ENCODE data around the gene RBM20. TPM values are rescaled to one million over a fixed set of nuclear protein-coding genes. Genes with fewer than 3 reads are reported as not detected.
"Not testable (repeated sequence)": the region's sequence is repeated elsewhere in the genome, so short reads cannot be mapped to it uniquely, and the experiment has no call there.

The RBM20 gene
- total RNA-seq, 4 donors from 2014 or later: 0.24 to 3.5 (median 1.8) TPM

- peak in 1 of 3 donors; percentile 31 for TF ChIP-seq CTCF (IDR thresholded peaks at IDR 0.05)
- DNase-seq (ENCODE audit: low spot score): no peak
- peak; percentile 50 for ATAC-seq (ENCODE audit: low FRiP score)
These were observed 33.8 kb upstream of the RBM20 start for GRCh38 chr10:110610308-110610774.

- ATAC-seq (ENCODE audit: low FRiP score); DNase-seq (ENCODE audit: low spot score): not testable (repeated sequence)
These were observed 33.4 kb upstream of the RBM20 start for GRCh38 chr10:110610781-110611180.

- no peak for TF ChIP-seq CTCF (IDR thresholded peaks at IDR 0.05)
- no peak for ATAC-seq (ENCODE audit: low FRiP score)
- no peak for DNase-seq (ENCODE audit: low spot score)
These were observed 32.0 kb upstream of the RBM20 start for GRCh38 chr10:110612087-110612486.

- no peak for TF ChIP-seq CTCF (IDR thresholded peaks at IDR 0.05)
- DNase-seq (ENCODE audit: low spot score): no peak
These were observed 31.5 kb upstream of the RBM20 start for GRCh38 chr10:110612629-110613028.

GRCh38 chr10:110613341-110613995, 30.7 kb upstream of the RBM20 start:
- TF ChIP-seq CTCF (IDR thresholded peaks at IDR 0.05): no peak
- DNase-seq (ENCODE audit: low spot score) (no peak), ATAC-seq (ENCODE audit: low FRiP score) (no peak)

More at GRCh38 chr10:110612629-110613028, 31.5 kb upstream of the RBM20 start:
- no peak for ATAC-seq (ENCODE audit: low FRiP score)

- DNase-seq (ENCODE audit: low spot score) (no peak), ATAC-seq (ENCODE audit: low FRiP score) (no peak)
- TF ChIP-seq CTCF (IDR thresholded peaks at IDR 0.05): no peak
These were observed 30.1 kb upstream of the RBM20 start for GRCh38 chr10:110613996-110614495.

GRCh38 chr10:110615057-110615747, 28.9 kb upstream of the RBM20 start:
- DNase-seq (ENCODE audit: low spot score) (no peak), ATAC-seq (ENCODE audit: low FRiP score) (no peak)
- no peak for TF ChIP-seq CTCF (IDR thresholded peaks at IDR 0.05)
